Liver (tissue), 9 donors: ENCODE data around the gene PDE4D. TPM values are rescaled to one million over a fixed set of nuclear protein-coding genes. Genes with fewer than 3 reads are reported as not detected.

Experiments
- DNase-seq: peaks from one replicate; pipeline ENCODE4 v3.0.0-alpha.2; 2017; ENCODE audit warnings: low spot score
- H3K27ac ChIP-seq, 2 donors: one replicate each; pipeline ENCODE4 v1.7.0; 2013; ENCODE audit warnings: inconsistent platforms in 2 of 2, low read length in 2 of 2, control low read depth in 1 of 2, low read depth in 1 of 2, mild to moderate bottlenecking in 1 of 2
- H3K27me3 ChIP-seq, 4 donors: one replicate each; pipeline versions ENCODE4 v1.6.1 to v1.7.0; 2013; ENCODE audit warnings: low read length in 3 of 4, inconsistent platforms in 1 of 4, mild to moderate bottlenecking in 1 of 4, moderate library complexity in 1 of 4; ENCODE audit not compliant: control insufficient read depth in 4 of 4, insufficient read depth in 4 of 4
- H3K36me3 ChIP-seq, 4 donors: one replicate each; pipeline versions ENCODE4 v1.6.1 to v1.7.0; 2013; ENCODE audit warnings: low read length in 3 of 4, mild to moderate bottlenecking in 3 of 4, low read depth in 1 of 4, moderate library complexity in 1 of 4; ENCODE audit not compliant: control insufficient read depth in 4 of 4, insufficient read depth in 3 of 4
- H3K4me1 ChIP-seq, 4 donors: one replicate each; pipeline versions ENCODE4 v1.6.1 to v1.7.0; 2013; ENCODE audit warnings: low read length in 3 of 4, mild to moderate bottlenecking in 3 of 4, moderate library complexity in 1 of 4; ENCODE audit not compliant: control insufficient read depth in 4 of 4, insufficient read depth in 4 of 4
- H3K4me3 ChIP-seq, 3 donors: one replicate each; pipeline versions ENCODE4 v1.6.1 to v1.7.0; 2013; ENCODE audit warnings: low read length in 3 of 3, control low read depth in 1 of 3, low read depth in 1 of 3, mild to moderate bottlenecking in 1 of 3
- H3K9ac ChIP-seq, 2 donors: one replicate each; pipeline ENCODE4 v1.7.0; 2013; ENCODE audit warnings: low read length in 2 of 2, mild to moderate bottlenecking in 2 of 2, moderate library complexity in 2 of 2, control low read depth in 1 of 2, low read depth in 1 of 2
- H3K9me3 ChIP-seq, 4 donors: one replicate each; pipeline versions ENCODE4 v1.6.1 to v1.7.0; 2013; ENCODE audit warnings: low read length in 3 of 4; ENCODE audit not compliant: control insufficient read depth in 4 of 4
- EGR1 ChIP-seq, 2 donors: IDR thresholded peaks; 2 replicates each; pipeline ENCODE4 v1.6.1; 2016 to 2018; ENCODE audit warnings: antibody characterized with exemption in 2 of 2, low read depth in 2 of 2
- FOXA1 ChIP-seq: IDR thresholded peaks from 2 replicates; pipeline ENCODE4 v1.6.1; 2016; ENCODE audit warnings: antibody characterized with exemption
- FOXA2 ChIP-seq: IDR thresholded peaks from 2 replicates; pipeline ENCODE4 v1.6.1; 2016; ENCODE audit warnings: antibody characterized with exemption
- GABPA ChIP-seq, 2 donors: IDR thresholded peaks in 1 of 2; conservative IDR thresholded peaks in 1 of 2; 2 replicates each; pipeline ENCODE4 v1.6.1; 2016; ENCODE audit warnings: antibody characterized with exemption in 2 of 2, mild to moderate bottlenecking in 1 of 2, moderate library complexity in 1 of 2
- HNF4A ChIP-seq, 2 donors: conservative IDR thresholded peaks; 2 replicates each; pipeline ENCODE4 v1.6.1; 2016; ENCODE audit warnings: antibody characterized with exemption in 2 of 2, mild to moderate bottlenecking in 2 of 2
- HNF4G ChIP-seq: IDR thresholded peaks from 2 replicates; pipeline ENCODE4 v1.6.1; 2016; ENCODE audit warnings: antibody characterized with exemption
- JUND ChIP-seq, 2 donors: IDR thresholded peaks; 2 replicates each; pipeline ENCODE4 v1.6.1; 2016; ENCODE audit warnings: antibody characterized with exemption in 2 of 2
- MAX ChIP-seq: IDR thresholded peaks from 2 replicates; pipeline ENCODE4 v1.6.1; 2016; ENCODE audit warnings: antibody characterized with exemption
- NR2F2 ChIP-seq: IDR thresholded peaks from 2 replicates; pipeline ENCODE4 v1.6.1; 2016; ENCODE audit warnings: antibody characterized with exemption
- RAD21 ChIP-seq, 2 donors: IDR thresholded peaks; 2 replicates each; pipeline ENCODE4 v1.6.1; 2016; ENCODE audit warnings: antibody characterized with exemption in 2 of 2, mild to moderate bottlenecking in 2 of 2
- REST ChIP-seq: IDR thresholded peaks from 2 replicates; pipeline ENCODE4 v1.6.1; 2016; ENCODE audit warnings: antibody characterized with exemption, mild to moderate bottlenecking
- RXRA ChIP-seq, 2 donors: IDR thresholded peaks; 2 replicates each; pipeline ENCODE4 v1.6.1; 2017 to 2018; ENCODE audit warnings: antibody characterized with exemption in 2 of 2, mild to moderate bottlenecking in 1 of 2
- SP1 ChIP-seq: IDR thresholded peaks from 2 replicates; pipeline ENCODE4 v1.6.1; 2018; ENCODE audit warnings: antibody characterized with exemption, mild to moderate bottlenecking
- TAF1 ChIP-seq: conservative IDR thresholded peaks from 2 replicates; pipeline ENCODE4 v1.6.1; 2016; ENCODE audit warnings: antibody characterized with exemption, mild to moderate bottlenecking
- YY1 ChIP-seq: IDR thresholded peaks from 2 replicates; pipeline ENCODE4 v1.6.1; 2016; ENCODE audit warnings: antibody characterized with exemption, mild to moderate bottlenecking
- WGBS: extraction: QIAGEN DNeasy Blood & Tissue Kit; methylation state at CpG from one replicate; pipeline ENCODE4 v1.1.7; 2013; 5-methylcytosine and 5-hydroxymethylcytosine counted together
- polyA plus RNA-seq, 2 donors: library from polyadenylated mRNA; stranded (reverse) in 1 of 2; unstranded in 1 of 2; fragments of 200-250 nt in 1 of 2; fragments of >200 nt in 1 of 2; fragmentation: Nextera tagmentation in 1 of 2; extraction: Ambion mirVana in 1 of 2; gene quantifications; one replicate each; pipeline versions ENCODE4 v1.2.1 to v1.2.3, GENCODE V29; 2013 to 2015
- total RNA-seq, 2 donors: library from RNA; depleted of rRNA; stranded (reverse); fragments of >200 nt; gene quantifications; one replicate each; pipeline ENCODE4 v1.2.3, GENCODE V29; 2014
- TF ChIP-seq, protein P1 (sequence below): IDR thresholded peaks from 2 replicates; pipeline ENCODE4 v1.6.1; 2016; ENCODE audit warnings: antibody characterized with exemption
- TF ChIP-seq, protein P2 (sequence below): IDR thresholded peaks from 2 replicates; pipeline ENCODE4 v1.6.1; 2016; ENCODE audit warnings: antibody characterized with exemption
- TF ChIP-seq, protein P3 (sequence below): fragments of 150-350 bp; IDR thresholded peaks from 2 replicates; pipeline ENCODE4 v1.5.1; 2017; ENCODE audit warnings: improper control_type of control experiment, low read depth, low read length; ENCODE audit not compliant: missing input control
- donor health status: healthy.
- donor health status: healthy.
- donor health status: healthy.
- donor health status: healthy.
- donor health status: healthy.

The PDE4D gene
- total and polyA plus RNA-seq, 4 donors: 0.67 to 11.9 (median 6.5) TPM

DNA sequence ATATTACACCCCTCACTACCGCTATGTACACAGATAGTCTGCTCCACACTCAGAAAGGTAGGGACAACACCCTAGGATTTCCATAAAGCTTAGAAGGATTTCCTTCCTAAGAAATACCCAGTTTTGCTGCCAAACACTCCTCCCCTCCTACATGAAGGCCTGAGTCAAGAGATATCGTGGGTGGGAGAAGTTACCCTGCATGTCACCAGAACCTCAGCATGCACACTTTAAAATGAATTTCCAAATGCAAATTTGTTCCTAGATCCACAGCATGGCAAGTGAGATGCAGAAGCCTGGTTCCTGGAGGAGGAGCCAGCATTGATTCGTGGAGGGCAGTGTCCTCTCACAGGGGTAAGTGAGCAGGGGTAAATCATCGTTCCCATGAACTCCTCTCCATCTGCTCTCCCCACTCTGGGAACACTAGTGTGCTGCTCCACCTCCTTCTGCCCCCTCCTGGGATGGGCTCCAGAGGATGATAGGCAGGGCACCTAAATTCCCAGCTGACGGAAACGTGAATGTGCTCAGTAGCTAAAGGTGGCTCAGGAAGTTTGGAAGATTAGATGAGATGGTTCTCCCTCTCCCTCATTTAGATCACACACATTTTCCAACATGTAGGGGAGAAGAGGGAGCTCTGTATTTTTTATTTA lies 76.7 kb downstream of the PDE4D start:
- no peak overlapping the region for H3K9ac ChIP-seq
- H3K4me3 ChIP-seq: no peak overlapping the region
- H3K27ac ChIP-seq: no peak overlapping the region
- no peaks in the 10 kb centered on the region for H3K36me3 ChIP-seq
- H3K9me3 ChIP-seq: no peaks in the 10 kb centered on the region
- no peaks in the 10 kb centered on the region for H3K4me1 ChIP-seq
- no peak for DNase-seq
- TF ChIP-seq FOXA2 (no peak), EGR1 (IDR thresholded peaks at IDR 0.05; ENCODE audit: low read depth in 2 of 2) (no peak), JUND (IDR thresholded peaks at IDR 0.05) (no peak), FOXA1 (no peak), NR2F2 (no peak), HNF4G (no peak), RXRA (IDR thresholded peaks at IDR 0.05) (no peak), SP1 (no peak), HNF4A (conservative IDR thresholded peaks at IDR 0.05) (no peak), YY1 (no peak), RAD21 (IDR thresholded peaks at IDR 0.05) (no peak)
- TF ChIP-seq, protein P1, sequence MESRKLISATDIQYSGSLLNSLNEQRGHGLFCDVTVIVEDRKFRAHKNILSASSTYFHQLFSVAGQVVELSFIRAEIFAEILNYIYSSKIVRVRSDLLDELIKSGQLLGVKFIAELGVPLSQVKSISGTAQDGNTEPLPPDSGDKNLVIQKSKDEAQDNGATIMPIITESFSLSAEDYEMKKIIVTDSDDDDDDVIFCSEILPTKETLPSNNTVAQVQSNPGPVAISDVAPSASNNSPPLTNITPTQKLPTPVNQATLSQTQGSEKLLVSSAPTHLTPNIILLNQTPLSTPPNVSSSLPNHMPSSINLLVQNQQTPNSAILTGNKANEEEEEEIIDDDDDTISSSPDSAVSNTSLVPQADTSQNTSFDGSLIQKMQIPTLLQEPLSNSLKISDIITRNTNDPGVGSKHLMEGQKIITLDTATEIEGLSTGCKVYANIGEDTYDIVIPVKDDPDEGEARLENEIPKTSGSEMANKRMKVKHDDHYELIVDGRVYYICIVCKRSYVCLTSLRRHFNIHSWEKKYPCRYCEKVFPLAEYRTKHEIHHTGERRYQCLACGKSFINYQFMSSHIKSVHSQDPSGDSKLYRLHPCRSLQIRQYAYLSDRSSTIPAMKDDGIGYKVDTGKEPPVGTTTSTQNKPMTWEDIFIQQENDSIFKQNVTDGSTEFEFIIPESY: no peak
- TF ChIP-seq, protein P2, sequence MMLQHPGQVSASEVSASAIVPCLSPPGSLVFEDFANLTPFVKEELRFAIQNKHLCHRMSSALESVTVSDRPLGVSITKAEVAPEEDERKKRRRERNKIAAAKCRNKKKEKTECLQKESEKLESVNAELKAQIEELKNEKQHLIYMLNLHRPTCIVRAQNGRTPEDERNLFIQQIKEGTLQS: no peak
- TF ChIP-seq, protein P3, sequence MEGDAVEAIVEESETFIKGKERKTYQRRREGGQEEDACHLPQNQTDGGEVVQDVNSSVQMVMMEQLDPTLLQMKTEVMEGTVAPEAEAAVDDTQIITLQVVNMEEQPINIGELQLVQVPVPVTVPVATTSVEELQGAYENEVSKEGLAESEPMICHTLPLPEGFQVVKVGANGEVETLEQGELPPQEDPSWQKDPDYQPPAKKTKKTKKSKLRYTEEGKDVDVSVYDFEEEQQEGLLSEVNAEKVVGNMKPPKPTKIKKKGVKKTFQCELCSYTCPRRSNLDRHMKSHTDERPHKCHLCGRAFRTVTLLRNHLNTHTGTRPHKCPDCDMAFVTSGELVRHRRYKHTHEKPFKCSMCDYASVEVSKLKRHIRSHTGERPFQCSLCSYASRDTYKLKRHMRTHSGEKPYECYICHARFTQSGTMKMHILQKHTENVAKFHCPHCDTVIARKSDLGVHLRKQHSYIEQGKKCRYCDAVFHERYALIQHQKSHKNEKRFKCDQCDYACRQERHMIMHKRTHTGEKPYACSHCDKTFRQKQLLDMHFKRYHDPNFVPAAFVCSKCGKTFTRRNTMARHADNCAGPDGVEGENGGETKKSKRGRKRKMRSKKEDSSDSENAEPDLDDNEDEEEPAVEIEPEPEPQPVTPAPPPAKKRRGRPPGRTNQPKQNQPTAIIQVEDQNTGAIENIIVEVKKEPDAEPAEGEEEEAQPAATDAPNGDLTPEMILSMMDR: no peak
- WGBS: 67% methylated on average over 6 of the region's 6 CpGs
- peaks cover 0 to 7% (median 0%) of the 10 kb centered on the region in 4 donors for H3K27me3 ChIP-seq

GRCh38 chr5:59814537-59814872 lies 79.0 kb downstream of the PDE4D start:
- Histone ChIP-seq H3K4me3 (no peak overlapping the region), H3K4me1 (peaks cover 0 to 3% (median 2%) of the 10 kb centered on the region in 4 donors), H3K27me3 (peaks cover 0 to 3% (median 0%) of the 10 kb centered on the region in 4 donors), H3K27ac (no peak overlapping the region), H3K9me3 (no peaks in the 10 kb centered on the region), H3K9ac (no peak overlapping the region), H3K36me3 (no peaks in the 10 kb centered on the region)
- 90% methylated on average over 2 of the region's 2 CpGs for WGBS
- no peak for TF ChIP-seq REST
- TF ChIP-seq NR2F2: no peak
- no peak for TF ChIP-seq SP1
- TF ChIP-seq TAF1: no peak
- TF ChIP-seq MAX: no peak
- TF ChIP-seq, protein P3: no peak
- TF ChIP-seq GABPA (IDR thresholded peaks at IDR 0.05 in 1 of 2, conservative IDR thresholded peaks at IDR 0.05 in 1 of 2): no peak
- no peak for TF ChIP-seq EGR1 (IDR thresholded peaks at IDR 0.05; ENCODE audit: low read depth in 2 of 2)
- DNase-seq: no peak
